HepG2 (cell line): ENCODE results near the gene CEL. TPM values are rescaled to one million over a fixed set of nuclear protein-coding genes. Genes with fewer than 3 reads are reported as not detected.

Experiments
- ATAC-seq: fragments of 200-7000 bp; cut with Tn5 transposase; 3 replicates; pipeline ENCODE4 v1.9.1; 2020; ENCODE audit warnings: mild to moderate bottlenecking, moderate library complexity
- BruUV-seq: library from RNA; stranded (reverse); fragments of 400-500 nt; replicated peaks from 2 replicates; lab custom pipeline; 2021; lab: Mats Ljungman, UMichigan
- CTCF ChIA-PET: fragments of 300-600 bp; formaldehyde crosslinking; extraction: SDS; loops from one replicate; lab custom pipeline; 2021; ENCODE audit warnings: low total read pairs, inconsistent platforms, low intra/inter-chr PET ratio; lab: Yijun Ruan, JAX
- POLR2A ChIA-PET: fragments of 350-600 bp; sonication (Branson Sonifier 250); formaldehyde crosslinking; loops from one replicate; lab custom pipeline; 2020; ENCODE audit warnings: antibody characterized with exemption, inconsistent platforms; lab: Yijun Ruan, JAX
- DNase-seq: peaks from one replicate; pipeline ENCODE4 v3.0.0-alpha.2; 2015; ENCODE audit warnings: low spot score
- FAIRE-seq: peaks from 3 replicates; lab custom pipeline; 2011; peaks lifted over from hg19 to GRCh38; lab: Jason Lieb, UNC
- H2AFZ ChIP-seq: one replicate; pipeline ENCODE4 v1.6.1; 2011; ENCODE audit warnings: low read length, inconsistent platforms
- H3K27ac ChIP-seq: fragments of 300-600 bp; 3 replicates; pipeline ENCODE4 v1.8.0; 2011; ENCODE audit warnings: mixed run types, mild to moderate bottlenecking, mixed read lengths, low read length, inconsistent platforms; ENCODE audit not compliant: insufficient read depth; ENCODE audit errors: extremely low read length
- H3K27me3 ChIP-seq, 2 experiments: fragments of 200-600 bp in 1 of 2; 2 replicates in 1 of 2; 3 replicates in 1 of 2; pipeline versions ENCODE4 v1.6.0 to v1.8.0; 2011; ENCODE audit warnings: low read length in 2 of 2, mild to moderate bottlenecking in 2 of 2, moderate library complexity in 2 of 2, inconsistent platforms in 1 of 2; ENCODE audit not compliant: insufficient read depth in 2 of 2, control insufficient read depth in 1 of 2
- H3K36me3 ChIP-seq, 2 experiments: fragments of 200-600 bp in 1 of 2; replicated peaks in 1 of 2; 2 replicates in 1 of 2; 3 replicates in 1 of 2; pipeline versions ENCODE4 v1.5.1 to v1.8.0; 2011; ENCODE audit warnings: low read length in 2 of 2, inconsistent platforms in 1 of 2; ENCODE audit not compliant: insufficient read depth in 2 of 2, control insufficient read depth in 1 of 2
- H3K4me1 ChIP-seq: 2 replicates; pipeline ENCODE4 v1.5.1; 2012; ENCODE audit warnings: low read length, inconsistent platforms; ENCODE audit not compliant: insufficient read depth
- H3K4me2 ChIP-seq: 2 replicates; pipeline ENCODE4 v1.6.0; 2011; ENCODE audit warnings: low read depth, low read length, inconsistent platforms
- H3K4me3 ChIP-seq, 3 experiments: fragments of 200-600 bp in 1 of 3; sonication (generic), shearing (Covaris generic) in 1 of 3; replicated peaks in 1 of 3; 2 replicates each; pipeline ENCODE4 v1.5.1; 2011 to 2016; ENCODE audit warnings: low read length in 3 of 3, inconsistent platforms in 2 of 3, low read depth in 2 of 3, mild to moderate bottlenecking in 2 of 3, control low read depth in 1 of 3, mixed read lengths in 1 of 3; ENCODE audit not compliant: insufficient read depth in 1 of 3
- H3K79me2 ChIP-seq: one replicate; pipeline ENCODE4 v1.6.1; 2011; ENCODE audit warnings: low read length, inconsistent platforms; ENCODE audit not compliant: insufficient read depth
- H3K9ac ChIP-seq: 2 replicates; pipeline ENCODE4 v1.6.0; 2011; ENCODE audit warnings: mild to moderate bottlenecking, low read depth, low read length, inconsistent platforms; ENCODE audit not compliant: insufficient read depth
- H3K9me3 ChIP-seq: 2 replicates; pipeline ENCODE4 v1.5.1; 2012; ENCODE audit warnings: mild to moderate bottlenecking, low read length
- H4K20me1 ChIP-seq: 2 replicates; pipeline ENCODE4 v1.6.0; 2011; ENCODE audit warnings: inconsistent platforms, mild to moderate bottlenecking, low read length, moderate library complexity; ENCODE audit not compliant: insufficient read depth
- DZIP1 ChIP-seq: sonication (generic); formaldehyde crosslinking; IDR thresholded peaks from 2 replicates; pipeline ENCODE4 v1.5.0; 2020; ENCODE audit warnings: mild to moderate bottlenecking, missing genetic modification reagents
- HNRNPH1 ChIP-seq: fragments of 200-400 bp; formaldehyde crosslinking; optimal IDR thresholded peaks from 2 replicates; pipeline ENCODE3; 2017; ENCODE audit warnings: mild to moderate bottlenecking, low read depth, low read length
- RARG ChIP-seq: sonication (generic); formaldehyde crosslinking; IDR thresholded peaks from 2 replicates; pipeline ENCODE4 v1.4.0; 2020; ENCODE audit warnings: low read depth, mild to moderate bottlenecking, missing genetic modification reagents
- RBM22 ChIP-seq: fragments of 200-400 bp; formaldehyde crosslinking; optimal IDR thresholded peaks from 2 replicates; pipeline ENCODE3; 2017; ENCODE audit warnings: mild to moderate bottlenecking, low read length, moderate library complexity
- ZNF10 ChIP-seq: sonication (generic); formaldehyde crosslinking; IDR thresholded peaks from 2 replicates; pipeline ENCODE4 v1.4.0; 2020; ENCODE audit warnings: mild to moderate bottlenecking, low read depth, missing genetic modification reagents, borderline replicate concordance
- WGBS: methylation state at CpG from one replicate; pipeline ENCODE4 v1.1.6; 2017; ENCODE audit warnings: low lambda C conversion rate; 5-methylcytosine and 5-hydroxymethylcytosine counted together
- in situ Hi-C: cut with HindIII; loops from 2 replicates; pipeline ENCODE4 v1.10.0; 2017; ENCODE audit warnings: low pct_unique_long_range_greater_than_20kb; ENCODE audit not compliant: extremely low pct_ligation_motif_present
- intact Hi-C: fragments of 100-400 bp; cut with micrococcal nuclease; formaldehyde crosslinking; loops from one replicate; pipeline ENCODE4 v1.10.0; 2022; ENCODE audit not compliant: unreplicated experiment
- polyA plus RNA-seq, 8 experiments: library from polyadenylated mRNA; depleted of rRNA in 3 of 8; stranded (reverse) in 7 of 8; unstranded in 1 of 8; fragments of >200 nt; fragmentation: Illumina TruSeq in 4 of 8; extraction: Trizol in 4 of 8; gene quantifications; 2 replicates each; pipeline versions ENCODE4 v1.2.1 to v1.2.3, GENCODE V29; 2011 to 2016; ENCODE audit warnings: low read depth in 4 of 8, missing spikeins in 1 of 8, mixed read lengths in 1 of 8; ENCODE audit not compliant: insufficient read depth in 1 of 8
- total RNA-seq, 5 experiments: library from RNA; depleted of rRNA; stranded (reverse); fragments of >200 nt; fragmentation: Illumina TruSeq; extraction: Trizol; gene quantifications; 2 replicates each; pipeline ENCODE4 v1.2.3, GENCODE V29; 2016; ENCODE audit warnings: low read depth in 1 of 5

Gene CEL
- total and polyA plus RNA-seq, 2 of the 13 experiments (the other 11 are each of a cell fraction or from before 2014, with no cell fraction given), result 0.63 to 1.5 TPM

- no peak overlapping the region for H2AFZ ChIP-seq
Measured at GRCh38 chr9:133106511-133107244, 44.9 kb downstream of the CEL start.

More at GRCh38 chr9:133106511-133107244, 44.9 kb downstream of the CEL start:
- intact Hi-C loops, result no loop called here
- ATAC-seq (no peak), FAIRE-seq (no peak), DNase-seq (no peak)
- H3K4me3 ChIP-seq, result no peak overlapping the region
- no peaks in the 10 kb centered on the region for H3K4me1 ChIP-seq
- no peak overlapping the region for H3K9ac ChIP-seq
- POLR2A ChIA-PET, result interaction anchor here (1.6 kb wide), 1 partner anchor 37 kb away, joined by 3 read pairs; no protein-coding TSS in a partner anchor
- H3K9me3 ChIP-seq, result no peaks in the 10 kb centered on the region
- H3K36me3 ChIP-seq, result peaks cover 24 to 55% of the 10 kb centered on the region in 2 experiments; a peak in 4 of 5 replicates
- no peaks in the 10 kb centered on the region for H3K27me3 ChIP-seq
- BruUV-seq, result no TSS peak
- no peak overlapping the region for H3K27ac ChIP-seq
- H3K79me2 ChIP-seq, result no peaks in the 10 kb centered on the region
- peaks cover 6% of the 10 kb centered on the region; the same call in 1 of the 2 replicates for H4K20me1 ChIP-seq
- in situ Hi-C loops, result loop anchor here (5.0 kb wide), 1 partner anchor 41 kb away; no protein-coding TSS in a partner anchor
- H3K4me2 ChIP-seq, result no peak overlapping the region
- 92% methylated on average over 10 of the region's 17 CpGs for WGBS
- CTCF ChIA-PET, result interaction anchor here (5.1 kb wide), 1 partner anchor 40 kb away, joined by 70 read pairs; no protein-coding TSS in a partner anchor
- TF ChIP-seq HNRNPH1 (no peak), DZIP1 (CRISPR knock-in tag) (no peak), RBM22 (peak; percentile 40), RARG (CRISPR knock-in tag) (no peak), ZNF10 (no peak)
